Measurements from ENCODE around the gene TIMM8B. TPM values are rescaled to one million over a fixed set of nuclear protein-coding genes. Genes with fewer than 3 reads are reported as not detected.
"Not testable (repeated sequence)": the region's sequence is repeated elsewhere in the genome, so short reads cannot be mapped to it uniquely, and the experiment has no call there.

The TIMM8B gene
- total RNA-seq, 1 donor from 2014 or later, result 158 TPM

GRCh38 chr11:112087212-112087611 lies 656 bp upstream of the TIMM8B start:
- DNase-seq (no peak), ATAC-seq (peak; percentile 4)
- intact Hi-C loops (cut with micrococcal nuclease), result no loop called here

- no peak for DNase-seq
- intact Hi-C loops (cut with micrococcal nuclease), result no loop called here
- peak; percentile 42 for ATAC-seq
Measured at GRCh38 chr11:112085822-112086421, 634 bp downstream of the TIMM8B start.

GRCh38 chr11:112082729-112083128 lies 3.8 kb downstream of the TIMM8B start:
- ATAC-seq (peak; percentile 41), DNase-seq (no peak)
- intact Hi-C loops (cut with micrococcal nuclease), result no loop called here

- ATAC-seq, result peak; percentile 91
- intact Hi-C loops (cut with micrococcal nuclease), result no loop called here
Measured at GRCh38 chr11:112073941-112074811, 12.4 kb downstream of the TIMM8B start, which contains the start of the genes NKAPD1 and PIH1D2. TSS of gene NKAPD1 (plus strand) at chr11:112074299. CDS start at chr11:112075575, 1,276 bp downstream. TSS of gene PIH1D2 (minus strand) at chr11:112074017. CDS start at chr11:112073174, 843 bp downstream.

GRCh38 chr11:112062923-112063322 lies 23.6 kb downstream of the TIMM8B start:
- DNase-seq, result no peak
- ATAC-seq, result no peak
- intact Hi-C loops (cut with micrococcal nuclease), result no loop called here

More at GRCh38 chr11:112073941-112074811, 12.4 kb downstream of the TIMM8B start, which contains the start of the genes NKAPD1 and PIH1D2:
- peak; percentile 74 for DNase-seq

GRCh38 chr11:112058103-112058502 lies 28.5 kb downstream of the TIMM8B start:
- DNase-seq (no peak), ATAC-seq (no peak)
- intact Hi-C loops (cut with micrococcal nuclease), result no loop called here

- intact Hi-C loops (cut with micrococcal nuclease), result no loop called here
- ATAC-seq, result no peak
Measured at GRCh38 chr11:112057170-112057569, 29.4 kb downstream of the TIMM8B start.

GRCh38 chr11:112051768-112052167 lies 34.8 kb downstream of the TIMM8B start:
- intact Hi-C loops (cut with micrococcal nuclease), result no loop called here
- ATAC-seq, result no peak

More at GRCh38 chr11:112057170-112057569, 29.4 kb downstream of the TIMM8B start:
- no peak for DNase-seq

GRCh38 chr11:112050721-112051120 lies 35.8 kb downstream of the TIMM8B start:
- DNase-seq, result no peak
- no peak for ATAC-seq
- intact Hi-C loops (cut with micrococcal nuclease), result no loop called here

More at GRCh38 chr11:112051768-112052167, 34.8 kb downstream of the TIMM8B start:
- no peak for DNase-seq

- intact Hi-C loops (cut with micrococcal nuclease), result no loop called here
- no peak for ATAC-seq
- no peak for DNase-seq
Measured at GRCh38 chr11:112049777-112050176, 36.8 kb downstream of the TIMM8B start.

- DNase-seq; intact Hi-C loops (cut with micrococcal nuclease); ATAC-seq: not testable (repeated sequence)
Measured at GRCh38 chr11:112048256-112048655, 38.3 kb downstream of the TIMM8B start.

GRCh38 chr11:112046647-112047046 lies 39.9 kb downstream of the TIMM8B start:
- intact Hi-C loops (cut with micrococcal nuclease); ATAC-seq; DNase-seq: not testable (repeated sequence)

- ATAC-seq, result no peak
- DNase-seq, result no peak
- intact Hi-C loops (cut with micrococcal nuclease), result no loop called here
Measured at GRCh38 chr11:112044961-112045360, 41.6 kb downstream of the TIMM8B start.

GRCh38 chr11:112042961-112043304 lies 43.6 kb downstream of the TIMM8B start:
- ATAC-seq, result no peak
- no peak for DNase-seq
- intact Hi-C loops (cut with micrococcal nuclease), result no loop called here

- no peak for ATAC-seq
- no peak for DNase-seq
- intact Hi-C loops (cut with micrococcal nuclease), result no loop called here
Measured at GRCh38 chr11:112042161-112042960, 44.2 kb downstream of the TIMM8B start.

- ATAC-seq (peak; percentile 61), DNase-seq (no peak)
- intact Hi-C loops (cut with micrococcal nuclease), result no loop called here
Measured at GRCh38 chr11:112037527-112037926, 49.0 kb downstream of the TIMM8B start.

Data from left ventricle myocardium superior (tissue), 1 donor.